VCaP (cell line): ENCODE measurements around the gene SDCCAG8.

Experiments used
- H3K27ac ChIP-seq: fragments of 450-650 bp; 2 replicates; pipeline ENCODE4 v1.5.1; 2017
- CTCF ChIP-seq: fragments of 450-650 bp; conservative IDR thresholded peaks from 2 replicates; pipeline ENCODE4 v1.5.1; 2017; ENCODE audit warnings: mild to moderate bottlenecking, moderate library complexity

The SDCCAG8 gene

GRCh38 chr1:243316366-243316989 is 60.6 kb downstream of the SDCCAG8 start:
- H3K27ac ChIP-seq, result peak overlapping the region; percentile 83
- TF ChIP-seq CTCF, result no peak

- H3K27ac ChIP-seq, result no peak overlapping the region
- no peak for TF ChIP-seq CTCF
These were observed 64.4 kb downstream of the SDCCAG8 start for GRCh38 chr1:243320224-243320623.

GRCh38 chr1:243322326-243322725 is 66.5 kb downstream of the SDCCAG8 start:
- no peak overlapping the region for H3K27ac ChIP-seq
- no peak for TF ChIP-seq CTCF

GRCh38 chr1:243323491-243323890 is 67.7 kb downstream of the SDCCAG8 start:
- TF ChIP-seq CTCF, result no peak
- H3K27ac ChIP-seq, result no peak overlapping the region

- TF ChIP-seq CTCF, result peak; percentile 82
- H3K27ac ChIP-seq, result no peak overlapping the region
These were observed 69.6 kb downstream of the SDCCAG8 start for GRCh38 chr1:243325305-243325890.

GRCh38 chr1:243332440-243332839 is 76.6 kb downstream of the SDCCAG8 start:
- no peak overlapping the region for H3K27ac ChIP-seq
- no peak for TF ChIP-seq CTCF

- no peak for TF ChIP-seq CTCF
- no peak overlapping the region for H3K27ac ChIP-seq
These were observed 79.5 kb downstream of the SDCCAG8 start for GRCh38 chr1:243335292-243335691.
